Suprapubic skin (tissue), 4 donors: Measurements from ENCODE around the gene PRRX2.

Source experiments
- CTCF ChIP-seq, 2 donors: fragments of 200-600 bp in 1 of 2; fragments of 450-650 bp in 1 of 2; sonication (generic) in 1 of 2; IDR thresholded peaks; one replicate each; pipeline ENCODE4 v1.5.1; 2016 to 2019; ENCODE audit warnings: antibody characterized with exemption in 2 of 2, mild to moderate bottlenecking in 1 of 2, moderate library complexity in 1 of 2
- POLR2A ChIP-seq, 2 donors: fragments of 450-650 bp; IDR thresholded peaks; one replicate each; pipeline ENCODE4 v1.6.1; 2017; ENCODE audit warnings: antibody characterized with exemption in 2 of 2, mild to moderate bottlenecking in 2 of 2, moderate library complexity in 2 of 2
- POLR2AphosphoS5 ChIP-seq, 3 donors: sonication (generic); formaldehyde crosslinking; IDR thresholded peaks; one replicate each; pipeline ENCODE4 v1.6.1; 2017; ENCODE audit warnings: antibody characterized with exemption in 3 of 3

GRCh38 chr9:129722913-129723312 lies 57.5 kb downstream of the PRRX2 start:
- TF ChIP-seq CTCF (IDR thresholded peaks at IDR 0.05) (no peak), POLR2A (IDR thresholded peaks at IDR 0.05) (no peak), POLR2AphosphoS5 (IDR thresholded peaks at IDR 0.05) (no peak)
